ENCODE measurements around the gene MMAB.

MMAB gene

GRCh38 chr12:109521831-109522230, 51.5 kb downstream of the MMAB start:
- Histone ChIP-seq H3K36me3 (ENCODE audit: control insufficient read depth, insufficient read depth, low read length) (no peaks in the 10 kb centered on the region), H3K27me3 (ENCODE audit: control insufficient read depth, insufficient read depth, low read length, poor library complexity, severe bottlenecking) (peaks cover 26% of the 10 kb centered on the region)
- WGBS, 2 experiments, result 95% methylated on average over 10 of the region's 10 CpGs

DNA sequence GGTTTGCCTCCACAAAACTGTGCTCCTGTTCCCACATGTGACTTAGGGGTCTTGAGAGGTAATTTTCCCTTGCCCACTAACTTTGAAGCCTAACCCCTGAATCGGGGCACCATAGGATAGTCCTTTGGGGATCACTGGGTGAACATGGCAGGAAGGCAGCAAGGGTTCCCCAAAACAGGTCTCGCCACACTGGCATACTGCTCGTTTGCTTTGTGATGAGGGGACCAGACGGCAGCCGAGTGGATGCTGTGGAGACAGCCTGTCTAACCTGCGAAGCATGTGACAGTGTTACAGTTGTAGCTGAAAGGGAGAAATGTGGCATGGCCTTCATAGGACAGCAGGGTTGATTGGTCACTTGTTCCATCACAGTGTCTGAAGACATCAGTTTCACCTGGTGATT, 53.5 kb downstream of the MMAB start:
- H3K36me3 ChIP-seq (ENCODE audit: control insufficient read depth, insufficient read depth, low read length), result no peaks in the 10 kb centered on the region
- H3K4me1 ChIP-seq (ENCODE audit: control insufficient read depth, insufficient read depth, low read length), result peaks cover 18% of the 10 kb centered on the region
- H3K4me3 ChIP-seq (ENCODE audit: insufficient read depth, low read depth, low read length), result no peak overlapping the region
- H3K27me3 ChIP-seq (ENCODE audit: control insufficient read depth, insufficient read depth, low read length, poor library complexity, severe bottlenecking), result peaks cover 26% of the 10 kb centered on the region
- H3K9me3 ChIP-seq (ENCODE audit: control insufficient read depth, low read length), result no peaks in the 10 kb centered on the region
- 80 to 81% methylated on average over 6 of the region's 6 CpGs for WGBS, 2 experiments
- no peak overlapping the region for H3K27ac ChIP-seq (ENCODE audit: insufficient read depth, low read depth, low read length, poor library complexity, severe bottlenecking)

More at GRCh38 chr12:109521831-109522230, 51.5 kb downstream of the MMAB start:
- H3K4me3 ChIP-seq (ENCODE audit: insufficient read depth, low read depth, low read length), result no peak overlapping the region
- H3K9me3 ChIP-seq (ENCODE audit: control insufficient read depth, low read length), result no peaks in the 10 kb centered on the region
- no peak overlapping the region for H3K27ac ChIP-seq (ENCODE audit: insufficient read depth, low read depth, low read length, poor library complexity, severe bottlenecking)
- H3K4me1 ChIP-seq (ENCODE audit: control insufficient read depth, insufficient read depth, low read length), result peaks cover 27% of the 10 kb centered on the region

- WGBS, 2 experiments, result 74 to 75% methylated on average over 11 of the region's 11 CpGs
- peaks cover 26% of the 10 kb centered on the region for H3K27me3 ChIP-seq (ENCODE audit: control insufficient read depth, insufficient read depth, low read length, poor library complexity, severe bottlenecking)
- H3K9me3 ChIP-seq (ENCODE audit: control insufficient read depth, low read length), result no peaks in the 10 kb centered on the region
- no peak overlapping the region for H3K27ac ChIP-seq (ENCODE audit: insufficient read depth, low read depth, low read length, poor library complexity, severe bottlenecking)
- no peak overlapping the region for H3K4me3 ChIP-seq (ENCODE audit: insufficient read depth, low read depth, low read length)
- no peaks in the 10 kb centered on the region for H3K36me3 ChIP-seq (ENCODE audit: control insufficient read depth, insufficient read depth, low read length)
- H3K4me1 ChIP-seq (ENCODE audit: control insufficient read depth, insufficient read depth, low read length), result peaks cover 11% of the 10 kb centered on the region
These were observed 54.3 kb downstream of the MMAB start for GRCh38 chr12:109518820-109519665.

- Histone ChIP-seq H3K4me1 (ENCODE audit: control insufficient read depth, insufficient read depth, low read length) (no peaks in the 10 kb centered on the region), H3K9me3 (ENCODE audit: control insufficient read depth, low read length) (no peaks in the 10 kb centered on the region), H3K36me3 (ENCODE audit: control insufficient read depth, insufficient read depth, low read length) (no peaks in the 10 kb centered on the region), H3K27me3 (ENCODE audit: control insufficient read depth, insufficient read depth, low read length, poor library complexity, severe bottlenecking) (peaks cover 19% of the 10 kb centered on the region), H3K27ac (ENCODE audit: insufficient read depth, low read depth, low read length, poor library complexity, severe bottlenecking) (no peak overlapping the region), H3K4me3 (ENCODE audit: insufficient read depth, low read depth, low read length) (no peak overlapping the region)
- 92 to 93% methylated on average over 6 of the region's 6 CpGs for WGBS, 2 experiments
These were observed 55.7 kb downstream of the MMAB start for GRCh38 chr12:109517619-109518018.

- WGBS, 2 experiments, result 93 to 94% methylated on average over 4 of the region's 4 CpGs
- Histone ChIP-seq H3K36me3 (ENCODE audit: control insufficient read depth, insufficient read depth, low read length) (peaks cover 3% of the 10 kb centered on the region), H3K9me3 (ENCODE audit: control insufficient read depth, low read length) (no peaks in the 10 kb centered on the region), H3K4me3 (ENCODE audit: insufficient read depth, low read depth, low read length) (no peak overlapping the region), H3K27me3 (ENCODE audit: control insufficient read depth, insufficient read depth, low read length, poor library complexity, severe bottlenecking) (no peaks in the 10 kb centered on the region), H3K27ac (ENCODE audit: insufficient read depth, low read depth, low read length, poor library complexity, severe bottlenecking) (no peak overlapping the region), H3K4me1 (ENCODE audit: control insufficient read depth, insufficient read depth, low read length) (no peaks in the 10 kb centered on the region)
These were observed 59.3 kb downstream of the MMAB start for GRCh38 chr12:109513977-109514376.

DNA sequence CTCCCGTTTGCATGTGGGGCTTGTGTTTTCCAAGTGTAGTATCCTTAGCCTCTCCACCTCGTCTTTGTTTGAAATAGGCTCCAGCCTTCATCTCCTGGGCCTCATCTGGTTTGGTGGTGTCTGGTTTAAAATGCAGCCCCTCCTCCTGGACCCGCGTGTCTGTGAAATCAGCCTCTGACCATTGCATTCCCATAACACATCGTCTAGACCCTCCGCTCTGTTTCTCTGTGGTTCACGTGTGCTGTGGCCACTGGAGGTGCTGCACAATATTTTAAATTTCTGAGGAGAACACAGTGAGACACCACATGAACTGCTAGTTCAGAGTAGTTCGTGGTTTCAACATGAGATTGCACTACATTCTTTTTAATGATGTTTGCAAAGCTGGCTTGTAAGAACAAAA, 60.3 kb downstream of the MMAB start:
- H3K4me3 ChIP-seq (ENCODE audit: insufficient read depth, low read depth, low read length), result no peak overlapping the region
- no peaks in the 10 kb centered on the region for H3K4me1 ChIP-seq (ENCODE audit: control insufficient read depth, insufficient read depth, low read length)
- H3K36me3 ChIP-seq (ENCODE audit: control insufficient read depth, insufficient read depth, low read length), result peaks cover 3% of the 10 kb centered on the region
- H3K27ac ChIP-seq (ENCODE audit: insufficient read depth, low read depth, low read length, poor library complexity, severe bottlenecking), result no peak overlapping the region
- H3K27me3 ChIP-seq (ENCODE audit: control insufficient read depth, insufficient read depth, low read length, poor library complexity, severe bottlenecking), result no peaks in the 10 kb centered on the region
- H3K9me3 ChIP-seq (ENCODE audit: control insufficient read depth, low read length), result no peaks in the 10 kb centered on the region
- WGBS, 2 experiments, result 89 to 91% methylated on average over 8 of the region's 8 CpGs

GRCh38 chr12:109512608-109513007, 60.7 kb downstream of the MMAB start:
- no peaks in the 10 kb centered on the region for H3K4me1 ChIP-seq (ENCODE audit: control insufficient read depth, insufficient read depth, low read length)
- 90 to 97% methylated on average over 1 of the region's 1 CpG for WGBS, 2 experiments
- H3K36me3 ChIP-seq (ENCODE audit: control insufficient read depth, insufficient read depth, low read length), result peaks cover 3% of the 10 kb centered on the region
- H3K27me3 ChIP-seq (ENCODE audit: control insufficient read depth, insufficient read depth, low read length, poor library complexity, severe bottlenecking), result no peaks in the 10 kb centered on the region
- H3K27ac ChIP-seq (ENCODE audit: insufficient read depth, low read depth, low read length, poor library complexity, severe bottlenecking), result no peak overlapping the region
- H3K9me3 ChIP-seq (ENCODE audit: control insufficient read depth, low read length), result no peaks in the 10 kb centered on the region
- no peak overlapping the region for H3K4me3 ChIP-seq (ENCODE audit: insufficient read depth, low read depth, low read length)

GRCh38 chr12:109510196-109510595, 63.1 kb downstream of the MMAB start:
- H3K27ac ChIP-seq (ENCODE audit: insufficient read depth, low read depth, low read length, poor library complexity, severe bottlenecking), result no peak overlapping the region
- H3K36me3 ChIP-seq (ENCODE audit: control insufficient read depth, insufficient read depth, low read length), result peaks cover 6% of the 10 kb centered on the region
- 95 to 96% methylated on average over 15 of the region's 15 CpGs for WGBS, 2 experiments
- no peaks in the 10 kb centered on the region for H3K4me1 ChIP-seq (ENCODE audit: control insufficient read depth, insufficient read depth, low read length)
- H3K4me3 ChIP-seq (ENCODE audit: insufficient read depth, low read depth, low read length), result no peak overlapping the region
- H3K27me3 ChIP-seq (ENCODE audit: control insufficient read depth, insufficient read depth, low read length, poor library complexity, severe bottlenecking), result no peaks in the 10 kb centered on the region
- no peaks in the 10 kb centered on the region for H3K9me3 ChIP-seq (ENCODE audit: control insufficient read depth, low read length)

DNA sequence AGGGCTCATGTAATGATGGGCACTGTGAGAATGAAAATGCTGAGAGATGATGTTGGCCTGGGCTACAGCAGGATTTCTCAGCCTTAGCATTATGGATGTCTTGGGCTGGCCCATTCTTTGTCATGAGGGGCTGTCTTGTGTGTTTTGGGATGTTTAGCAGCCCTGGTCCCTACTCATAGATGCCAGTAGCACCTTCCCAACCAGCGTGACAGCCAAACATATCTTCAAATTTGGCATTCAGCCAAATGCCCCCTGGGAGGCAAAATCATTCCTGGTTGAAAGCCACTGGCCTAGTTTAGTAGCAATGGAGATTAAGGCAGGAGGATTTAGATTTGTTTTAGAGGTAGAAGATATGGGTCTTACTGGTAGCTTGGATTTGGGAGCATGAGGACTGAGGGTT, 69.2 kb downstream of the MMAB start:
- Histone ChIP-seq H3K36me3 (ENCODE audit: control insufficient read depth, insufficient read depth, low read length) (peaks cover 14% of the 10 kb centered on the region), H3K9me3 (ENCODE audit: control insufficient read depth, low read length) (no peaks in the 10 kb centered on the region), H3K4me1 (ENCODE audit: control insufficient read depth, insufficient read depth, low read length) (no peaks in the 10 kb centered on the region), H3K27me3 (ENCODE audit: control insufficient read depth, insufficient read depth, low read length, poor library complexity, severe bottlenecking) (no peaks in the 10 kb centered on the region), H3K27ac (ENCODE audit: insufficient read depth, low read depth, low read length, poor library complexity, severe bottlenecking) (no peak overlapping the region), H3K4me3 (ENCODE audit: insufficient read depth, low read depth, low read length) (no peak overlapping the region)
- 100% methylated on average over 1 of the region's 1 CpG for WGBS, 2 experiments
